ENCODE measurements around the gene LYSMD4.
"Not testable (repeated sequence)": the region's sequence is repeated elsewhere in the genome, so short reads cannot be mapped to it uniquely, and the experiment has no call there.

- TF ChIP-seq CTCF (IDR thresholded peaks at IDR 0.05; ENCODE audit: borderline replicate concordance, extremely low read depth, low read length, poor library complexity, severe bottlenecking); EZH2 (IDR thresholded peaks at IDR 0.05; ENCODE audit: borderline replicate concordance, low read depth, low read length, severe bottlenecking): not testable (repeated sequence)
Measured at GRCh38 chr15:99782029-99782428, 48.8 kb upstream of the LYSMD4 start.
